HG02610 (cell line): ENCODE results near the gene HAND2.
A peak's percentile ranks its signal among the peaks of the same experiment; 100 is the strongest.

ENCODE experiments used
- ATAC-seq: cut with Tn5 transposase; IDR thresholded peaks from one replicate; pipeline ENCODE4 v1.9.1; 2021; ENCODE audit warnings: mild to moderate bottlenecking, moderate library complexity; ENCODE audit not compliant: unreplicated experiment

Gene HAND2

DNA sequence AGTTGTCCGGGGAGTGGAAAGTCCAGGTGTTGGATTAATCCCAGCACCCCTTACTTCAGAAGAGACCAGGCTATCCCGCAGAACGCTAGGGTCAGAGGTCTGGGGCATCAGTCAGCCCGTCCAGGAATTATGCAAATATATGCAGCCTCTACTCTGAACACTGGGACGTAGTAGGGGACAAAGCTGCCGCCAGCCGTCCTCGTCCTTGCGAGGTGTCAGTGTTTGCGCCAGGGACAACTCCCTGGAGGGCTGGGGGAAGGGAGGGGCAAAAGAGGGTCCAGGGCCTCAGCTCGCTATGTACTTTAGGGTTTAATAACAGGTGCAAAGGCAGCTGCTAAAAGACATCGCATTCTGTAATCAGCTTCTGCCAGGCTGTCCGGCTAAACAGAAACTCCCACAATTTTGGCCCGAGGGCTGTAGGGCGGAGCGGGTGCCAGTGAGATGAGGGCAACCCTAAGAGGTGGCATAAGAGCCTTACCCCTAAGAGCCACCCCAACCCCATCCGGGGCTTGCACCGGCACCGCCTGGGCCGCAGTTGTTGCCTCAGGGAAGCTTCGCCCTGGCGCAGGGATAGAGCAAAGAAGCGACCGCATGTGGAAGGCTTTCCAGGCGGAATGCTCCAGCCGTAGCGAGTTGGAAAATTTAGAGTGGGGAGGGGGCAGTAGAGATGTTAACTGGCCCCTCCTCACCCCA is 8.4 kb downstream of the HAND2 start:
- ATAC-seq, result no peak

GRCh38 chr4:173520921-173521466 is 9.0 kb downstream of the HAND2 start:
- no peak for ATAC-seq

DNA sequence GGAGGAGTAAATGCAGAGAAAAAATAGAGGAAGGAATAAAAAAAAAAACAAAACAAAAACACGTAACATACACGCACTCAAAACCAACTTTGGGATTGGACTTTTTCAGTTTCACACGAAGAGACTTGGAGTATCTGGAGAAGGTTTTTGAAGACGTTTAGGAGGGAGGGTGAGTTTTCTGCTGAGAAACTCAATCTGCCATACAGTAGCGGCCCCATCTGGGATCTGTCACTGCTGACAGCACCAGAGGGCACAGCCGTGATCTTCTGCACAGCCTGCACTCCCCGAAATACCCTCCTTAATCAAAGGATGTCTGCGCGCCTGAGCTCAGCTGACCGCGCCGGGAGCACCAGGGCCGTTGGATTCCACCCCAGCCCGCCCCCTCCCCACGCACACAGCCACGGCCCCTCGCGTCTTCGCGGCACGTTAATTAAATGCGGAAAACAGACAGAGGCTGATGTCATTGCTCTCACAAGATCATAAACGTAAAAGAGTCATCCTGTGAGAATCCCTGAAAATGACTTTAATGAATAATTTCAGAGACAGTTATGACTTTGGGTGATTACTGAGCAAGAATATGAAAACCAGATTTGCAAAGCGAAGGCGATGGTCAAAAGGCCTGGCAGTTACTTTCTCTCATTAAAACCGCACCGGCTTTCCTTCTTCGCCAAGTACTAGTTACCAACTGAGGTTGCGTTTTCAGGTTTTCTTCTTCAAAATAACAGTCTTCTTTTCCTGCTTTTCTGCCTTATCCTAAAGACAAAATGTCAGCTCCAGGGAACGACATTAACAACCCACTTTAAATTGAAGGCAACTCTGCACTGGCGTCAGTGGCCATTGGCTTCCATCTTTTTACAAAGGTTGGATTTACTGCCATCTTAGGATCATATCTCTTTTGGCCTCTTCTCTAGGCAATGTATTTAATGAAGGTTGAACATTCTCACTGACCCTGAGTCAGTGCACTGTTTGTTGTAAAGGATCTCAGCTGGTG is 10.6 kb downstream of the HAND2 start:
- no peak for ATAC-seq

GRCh38 chr4:173518425-173519102 is 11.5 kb downstream of the HAND2 start:
- ATAC-seq, result no peak

DNA sequence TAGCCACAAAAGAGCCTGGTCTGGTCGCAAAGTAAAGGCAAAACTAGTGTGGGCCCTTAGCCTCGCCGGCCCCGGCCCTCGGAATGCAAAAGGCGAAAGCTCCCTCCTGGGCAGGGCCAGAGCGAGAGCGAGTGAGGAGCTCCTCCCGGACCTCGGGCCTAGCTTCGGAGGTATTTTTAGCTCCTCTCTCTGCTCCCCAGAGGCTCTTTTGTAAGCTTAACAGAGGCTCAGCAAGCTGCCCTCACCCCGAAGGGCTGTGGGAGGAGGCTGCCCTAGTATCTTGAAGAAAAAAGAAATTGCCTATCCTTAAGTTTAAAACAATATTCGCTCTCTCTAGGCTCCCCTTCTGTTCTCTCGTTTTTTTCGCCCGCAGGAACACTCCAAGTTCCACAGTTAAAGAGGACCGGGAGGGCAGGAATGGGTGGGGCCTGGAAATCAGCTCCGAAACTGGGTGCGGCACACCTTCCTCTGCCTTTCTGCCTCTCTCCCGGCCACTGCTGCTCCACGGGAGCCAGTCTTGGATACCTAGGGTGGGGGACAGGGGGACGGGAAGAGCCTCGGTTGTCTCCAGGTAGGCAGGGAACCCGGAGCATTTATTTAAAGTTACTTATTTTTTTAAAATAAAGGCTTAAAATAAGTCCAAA is 12.1 kb downstream of the HAND2 start:
- no peak for ATAC-seq

DNA sequence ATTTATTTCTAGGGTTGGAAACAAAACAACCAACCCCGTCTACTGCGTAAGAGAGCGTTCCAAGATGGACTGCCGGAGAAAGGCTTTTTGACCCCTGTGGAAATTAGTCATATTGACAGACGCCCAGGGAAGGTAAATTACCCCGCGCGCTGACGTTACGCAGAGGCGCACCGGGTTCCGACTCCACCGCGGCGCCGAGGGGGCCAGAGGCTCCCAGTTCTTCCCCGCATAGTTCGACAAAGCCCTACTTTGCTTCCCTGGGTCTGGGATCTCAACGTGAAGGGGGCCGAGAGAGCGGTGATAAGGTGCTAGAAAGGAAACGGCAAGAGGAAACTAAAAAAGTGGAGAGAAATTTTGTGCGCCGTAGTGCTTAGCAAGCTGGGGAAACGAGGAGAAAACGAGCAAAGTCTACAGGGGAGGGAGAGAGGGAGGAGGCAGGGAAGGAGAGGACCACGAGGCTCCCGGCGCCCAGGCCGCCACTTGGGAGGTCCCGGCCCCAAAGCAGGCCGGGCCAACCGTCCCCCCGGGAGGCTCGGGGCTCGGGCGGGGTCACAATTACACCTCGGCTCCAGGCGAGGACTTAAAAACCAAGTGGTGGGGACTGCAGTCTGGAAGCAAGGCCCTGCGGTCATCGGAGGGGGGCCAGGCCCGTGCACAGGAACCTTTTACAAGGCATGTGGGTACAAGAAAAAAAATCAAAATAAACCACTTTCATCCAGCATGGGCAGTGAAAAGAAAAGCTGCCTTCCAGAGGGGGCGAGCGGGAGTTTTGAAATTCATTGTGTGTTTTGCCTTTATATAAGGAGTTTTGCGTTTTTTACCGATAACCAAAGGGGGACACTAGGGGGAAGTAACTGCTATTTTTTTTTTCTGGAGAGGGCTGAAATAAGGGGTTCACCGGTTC is 13.2 kb downstream of the HAND2 start:
- ATAC-seq, result no peak

DNA sequence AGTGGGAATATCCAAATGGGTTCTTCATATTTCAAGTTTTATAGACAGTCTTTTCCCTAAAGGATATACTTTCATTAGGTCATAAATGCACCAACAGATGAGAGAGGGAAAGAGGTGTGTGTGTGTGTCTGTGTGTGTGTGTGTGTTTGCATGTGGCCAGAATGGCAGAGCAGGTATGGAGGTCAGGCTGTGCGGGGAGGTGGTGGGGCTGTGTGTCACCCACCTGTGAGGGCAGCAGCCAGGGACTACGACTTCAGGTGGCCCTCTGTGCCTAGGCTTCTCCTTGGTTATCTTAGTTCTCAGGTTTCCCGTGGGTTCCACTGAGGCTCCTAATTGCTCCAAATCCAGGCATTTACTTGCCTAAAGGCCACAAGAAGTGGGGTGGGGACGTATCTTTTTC is 14.6 kb downstream of the HAND2 start:
- no peak for ATAC-seq

- no peak for ATAC-seq
Observed at GRCh38 chr4:173514641-173515217, 15.3 kb downstream of the HAND2 start.

DNA sequence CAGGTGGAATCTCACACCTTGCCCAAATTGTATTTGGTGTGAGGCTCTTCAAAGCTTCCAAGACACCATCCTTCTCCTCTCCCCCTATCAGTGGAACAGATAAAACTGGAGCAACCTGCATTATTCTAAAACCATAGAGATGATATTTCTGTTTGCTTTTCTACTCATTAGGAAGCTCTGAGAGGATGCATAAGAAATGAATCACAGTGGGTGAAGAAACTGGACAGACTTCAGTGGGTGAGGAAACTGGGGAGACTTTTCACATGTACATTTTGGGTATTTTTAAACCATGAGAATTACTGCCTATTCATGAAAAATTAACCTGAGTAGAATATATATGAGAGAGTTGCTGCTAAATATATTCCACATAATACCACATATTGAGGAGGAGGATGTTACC is 16.4 kb downstream of the HAND2 start:
- no peak for ATAC-seq

DNA sequence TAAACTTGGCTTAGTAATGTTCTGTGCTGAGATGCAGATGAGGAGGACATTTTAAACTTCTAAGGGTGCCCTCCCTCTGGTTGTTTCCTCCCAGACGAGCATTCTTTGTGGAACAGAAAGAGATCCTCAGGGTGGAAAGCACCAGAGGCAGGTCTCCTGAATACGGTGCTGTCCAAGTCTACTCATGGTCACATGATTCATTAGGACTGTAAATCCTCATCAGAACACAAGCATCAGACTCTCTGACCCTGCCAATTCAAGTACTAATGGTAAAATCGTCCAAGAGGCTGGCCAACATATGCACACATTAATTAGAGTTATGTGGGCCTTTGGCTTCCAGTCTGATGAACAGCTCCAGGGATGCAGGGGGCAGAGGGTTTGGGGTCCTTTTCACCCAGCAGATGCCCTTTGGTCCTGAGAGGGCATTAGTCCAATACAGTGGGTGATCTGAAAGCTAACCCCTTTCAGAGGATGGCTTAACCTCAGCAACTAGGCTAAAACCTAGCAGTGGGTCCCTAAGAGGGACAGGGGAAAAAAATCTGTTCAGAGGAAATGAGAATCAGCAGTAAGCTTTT is 18.2 kb downstream of the HAND2 start:
- no peak for ATAC-seq

GRCh38 chr4:173509036-173510001 is 20.7 kb downstream of the HAND2 start:
- peak; percentile 19 for ATAC-seq

- no peak for ATAC-seq
Observed at GRCh38 chr4:173508386-173509035, 21.5 kb downstream of the HAND2 start.

- no peak for ATAC-seq
Observed at GRCh38 chr4:173507471-173508385, 22.3 kb downstream of the HAND2 start.

GRCh38 chr4:173506597-173507211 is 23.3 kb downstream of the HAND2 start:
- peak; percentile 7 for ATAC-seq

- peak; percentile 82 for ATAC-seq
Observed at GRCh38 chr4:173505924-173506518, 24.0 kb downstream of the HAND2 start.

DNA sequence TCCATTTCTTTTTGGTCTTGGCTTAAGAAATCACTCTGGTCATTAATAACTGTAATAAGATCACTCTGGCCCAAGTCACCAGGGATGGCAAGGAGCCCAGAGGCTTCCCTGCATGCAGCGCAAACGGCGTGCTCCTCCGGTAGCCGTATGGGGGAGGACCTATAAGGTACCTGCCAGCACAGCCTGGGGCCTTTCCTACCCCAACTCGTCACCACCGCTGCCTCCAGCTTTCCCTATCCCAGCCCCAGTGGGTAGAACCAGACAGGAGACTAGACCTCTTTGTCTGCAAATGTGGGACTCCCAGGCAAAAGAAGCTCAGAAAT is 25.9 kb downstream of the HAND2 start:
- no peak for ATAC-seq
